ENCODE data around the gene CRISPLD2.

CRISPLD2 gene

GRCh38 chr16:84819644-84820304, at the start of gene CRISPLD2:
CRISPLD2 (plus strand) TSS chr16:84819985; CDS start chr16:84838496, 18,511 bp downstream.
- peak; percentile 98 for DNase-seq (ENCODE audit: low spot score)

DNA sequence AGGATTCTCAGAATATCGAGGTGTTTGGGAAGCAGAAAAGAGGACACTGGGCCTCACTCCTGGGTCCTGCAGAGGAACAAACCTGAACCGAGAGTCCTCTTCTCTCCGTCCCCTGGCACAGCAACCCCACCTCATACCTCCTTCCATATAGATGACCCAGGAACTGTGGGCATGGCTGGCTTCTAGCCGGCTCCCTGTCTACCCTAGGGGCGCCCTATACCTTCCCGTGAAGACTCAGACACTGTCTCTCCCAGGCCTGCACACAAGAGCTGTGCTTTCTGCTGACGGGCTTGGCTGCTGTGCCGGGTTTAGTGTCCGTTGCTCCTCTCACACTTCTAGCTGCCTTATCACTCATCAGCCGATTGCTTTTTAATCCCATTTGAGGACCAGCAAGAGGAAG, 46.5 kb upstream of the CRISPLD2 start:
- DNase-seq (ENCODE audit: low spot score) = no peak

DNA sequence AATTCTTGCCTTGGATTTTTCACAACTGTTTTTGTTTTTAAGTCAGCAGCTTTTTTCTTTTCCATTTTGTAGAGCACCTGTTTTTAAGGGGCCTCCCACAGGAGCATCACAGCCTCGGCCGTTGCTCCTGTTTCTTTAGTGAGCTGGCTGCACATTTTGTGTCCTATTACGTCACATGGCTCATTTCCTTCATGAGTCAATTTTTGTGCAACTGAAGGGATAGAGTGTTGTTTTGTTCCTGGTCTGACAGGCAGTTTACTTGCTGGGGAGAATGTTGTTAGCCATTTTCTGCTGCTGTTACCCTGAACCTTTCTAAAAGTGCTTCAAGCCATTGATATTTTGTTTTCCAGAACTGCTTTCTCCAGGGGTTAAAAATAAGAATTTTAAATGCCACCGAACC, 45.0 kb upstream of the CRISPLD2 start:
- DNase-seq (ENCODE audit: low spot score) = peak; percentile 79

DNA sequence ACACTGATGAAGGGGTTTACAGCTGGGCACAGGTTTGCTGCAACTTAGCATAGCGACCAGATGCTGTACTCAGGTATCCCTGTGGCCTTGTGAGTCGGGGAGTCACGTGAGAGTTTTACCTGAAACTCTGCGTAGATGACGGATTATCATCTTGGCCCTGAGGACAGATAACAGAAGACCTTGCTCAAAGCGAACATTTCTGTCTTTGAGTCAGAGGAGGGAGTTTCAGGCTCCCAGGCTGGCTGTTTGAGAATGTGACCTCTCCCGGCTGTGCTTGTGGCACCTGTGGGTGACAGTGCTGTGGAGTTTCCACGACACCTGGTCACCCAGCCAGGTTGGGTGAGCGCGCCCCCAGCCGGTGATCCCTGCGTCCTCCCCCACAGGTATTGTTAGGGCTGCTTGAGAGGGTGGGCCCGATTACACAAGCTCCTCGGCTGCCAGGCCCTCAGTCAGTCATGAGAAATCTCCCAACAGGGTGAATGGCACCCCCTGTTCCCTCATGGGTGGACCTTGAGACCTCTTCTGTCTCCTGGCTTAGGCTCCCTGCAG, 44.4 kb upstream of the CRISPLD2 start:
- no peak for DNase-seq (ENCODE audit: low spot score)

DNA sequence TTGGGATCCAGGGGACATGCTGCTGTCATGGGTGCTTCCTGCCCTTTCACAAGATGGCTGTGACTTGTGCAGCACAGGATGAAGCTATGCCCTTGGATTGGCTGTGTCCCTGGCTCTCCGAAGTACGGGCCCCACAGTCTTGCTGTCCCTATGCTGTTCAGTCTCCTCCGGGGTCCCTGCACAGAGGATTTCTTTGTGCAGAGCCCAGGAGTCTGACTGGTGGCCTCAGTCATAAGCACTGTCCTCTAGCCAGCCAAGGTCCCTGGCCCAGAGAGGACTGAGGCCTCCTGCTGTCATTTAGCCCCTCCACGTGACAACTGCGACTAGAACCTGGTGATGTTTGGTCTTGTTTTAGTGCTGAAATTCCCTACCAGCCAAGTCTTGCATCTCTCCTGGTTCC, 42.4 kb upstream of the CRISPLD2 start:
- DNase-seq (ENCODE audit: low spot score) = no peak

DNA sequence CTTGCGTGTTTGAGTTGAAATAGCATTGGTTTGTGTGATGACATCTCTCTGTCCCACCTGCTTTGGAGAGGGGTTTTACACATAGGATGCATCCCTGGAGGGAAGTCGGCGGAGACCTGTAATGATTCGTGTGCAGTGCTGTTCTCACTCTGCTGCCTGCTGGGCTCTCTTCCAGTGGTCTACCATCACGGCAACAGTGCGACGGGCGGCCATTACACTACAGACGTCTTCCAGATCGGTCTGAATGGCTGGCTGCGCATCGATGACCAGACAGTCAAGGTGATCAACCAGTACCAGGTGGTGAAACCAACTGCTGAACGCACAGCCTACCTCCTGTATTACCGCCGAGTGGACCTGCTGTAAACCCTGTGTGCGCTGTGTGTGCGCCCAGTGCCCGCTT, 41.1 kb upstream of the CRISPLD2 start:
- no peak for DNase-seq (ENCODE audit: low spot score)

DNA sequence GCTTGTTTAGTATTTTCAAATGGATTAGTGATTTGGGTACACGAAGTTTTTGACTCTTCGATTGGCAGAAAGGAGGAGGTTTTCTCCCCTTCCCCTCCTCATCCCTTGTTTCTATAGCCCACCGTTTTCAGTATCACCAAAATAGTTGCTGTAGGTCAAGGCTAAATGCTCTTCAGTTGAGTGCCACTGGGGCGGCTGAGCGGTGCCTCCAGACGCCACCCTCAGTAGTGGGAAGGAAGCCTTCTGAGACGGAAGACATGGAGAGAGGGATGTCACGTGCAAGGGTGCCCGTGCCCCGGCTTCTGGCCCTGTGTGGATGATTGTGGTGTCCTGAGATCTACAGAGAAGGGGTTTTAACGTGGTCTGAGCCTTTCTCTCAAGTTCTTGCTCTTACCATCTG, 39.7 kb upstream of the CRISPLD2 start:
- no peak for DNase-seq (ENCODE audit: low spot score)

DNA sequence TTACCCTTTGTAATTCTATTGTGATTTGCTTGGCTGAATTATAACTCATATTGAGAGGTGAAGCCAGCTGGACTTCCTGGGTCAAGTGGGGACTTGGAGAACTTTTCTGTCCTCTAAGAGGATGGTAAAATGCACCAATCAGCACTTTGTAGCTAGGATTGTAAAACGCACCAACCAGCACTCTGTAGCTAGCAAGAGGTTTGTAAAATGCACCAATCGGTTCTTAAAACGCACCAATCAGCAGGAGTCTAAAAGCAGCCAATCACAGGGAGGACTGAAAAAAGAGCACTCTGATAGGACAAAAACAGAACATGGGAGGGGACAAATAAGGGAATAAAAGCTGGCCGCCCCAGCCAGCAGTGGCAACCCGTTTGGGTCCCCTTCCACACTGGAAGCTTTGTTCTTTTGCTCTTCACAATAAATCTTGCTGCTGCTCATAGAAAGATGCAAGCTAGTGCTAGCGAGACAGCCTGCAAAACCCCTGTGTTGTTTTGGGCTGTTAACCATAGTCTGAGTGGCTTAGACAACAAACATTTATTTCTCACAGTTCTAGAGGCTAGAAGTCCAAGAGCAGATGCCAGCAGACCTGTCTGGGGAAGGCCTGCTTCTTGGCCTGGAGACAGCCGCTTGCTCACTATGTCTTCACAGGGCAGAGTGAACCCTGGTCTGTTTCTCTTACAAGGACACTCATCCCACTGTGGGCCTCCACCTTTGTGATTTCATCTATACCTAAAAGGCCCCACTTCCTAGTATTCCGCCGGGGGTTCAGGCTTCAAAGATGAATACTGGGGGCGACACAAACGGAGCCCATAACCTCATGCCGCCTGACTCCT, 39.0 kb upstream of the CRISPLD2 start:
- DNase-seq (ENCODE audit: low spot score) = no peak

DNA sequence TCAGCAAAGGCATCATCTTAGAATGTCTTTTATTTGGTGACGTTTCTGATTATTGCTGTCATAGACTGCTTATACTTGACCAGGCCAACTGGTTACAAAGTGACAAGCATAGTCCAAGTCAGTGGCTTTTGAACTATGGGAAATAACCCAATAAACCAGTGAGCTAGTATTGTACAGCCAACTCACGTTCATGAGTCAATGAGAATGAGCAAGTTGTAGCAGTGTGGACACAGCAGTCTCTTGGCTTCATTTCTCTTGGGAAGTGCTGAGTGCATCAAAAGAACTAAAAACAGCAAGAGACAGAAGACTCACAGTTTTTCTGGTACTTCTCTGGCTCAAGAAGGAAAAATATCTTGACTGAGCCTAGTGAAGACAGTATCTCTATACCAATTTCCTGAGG, 36.9 kb upstream of the CRISPLD2 start:
- no peak for DNase-seq (ENCODE audit: low spot score)

GRCh38 chr16:84785843-84786581, 33.8 kb upstream of the CRISPLD2 start:
- DNase-seq (ENCODE audit: low spot score) = peak; percentile 10

- no peak for DNase-seq (ENCODE audit: low spot score)
Observed at GRCh38 chr16:84786605-84787262, 33.1 kb upstream of the CRISPLD2 start.

DNA sequence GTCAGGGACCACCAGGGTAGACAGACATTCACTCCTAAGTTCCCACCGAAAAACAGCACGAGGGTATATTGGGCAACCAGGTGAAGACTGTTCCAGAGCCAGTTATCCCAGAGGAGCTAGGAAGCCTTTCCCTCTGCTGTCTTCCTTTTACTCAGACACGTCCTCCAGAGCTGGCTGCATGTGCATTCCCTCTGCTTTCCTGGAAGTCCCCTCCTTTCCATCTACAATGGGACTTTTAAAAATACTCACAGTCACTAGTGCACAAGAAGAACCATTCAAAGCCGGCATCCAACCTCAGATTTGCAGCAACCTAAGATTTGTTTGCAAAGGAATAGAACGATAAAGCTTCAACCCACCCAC, 32.5 kb upstream of the CRISPLD2 start:
- no peak for DNase-seq (ENCODE audit: low spot score)

- DNase-seq (ENCODE audit: low spot score) = peak; percentile 73
Observed at GRCh38 chr16:84788920-84789391, 30.8 kb upstream of the CRISPLD2 start.

GRCh38 chr16:84789431-84789830, 30.4 kb upstream of the CRISPLD2 start:
- no peak for DNase-seq (ENCODE audit: low spot score)

DNA sequence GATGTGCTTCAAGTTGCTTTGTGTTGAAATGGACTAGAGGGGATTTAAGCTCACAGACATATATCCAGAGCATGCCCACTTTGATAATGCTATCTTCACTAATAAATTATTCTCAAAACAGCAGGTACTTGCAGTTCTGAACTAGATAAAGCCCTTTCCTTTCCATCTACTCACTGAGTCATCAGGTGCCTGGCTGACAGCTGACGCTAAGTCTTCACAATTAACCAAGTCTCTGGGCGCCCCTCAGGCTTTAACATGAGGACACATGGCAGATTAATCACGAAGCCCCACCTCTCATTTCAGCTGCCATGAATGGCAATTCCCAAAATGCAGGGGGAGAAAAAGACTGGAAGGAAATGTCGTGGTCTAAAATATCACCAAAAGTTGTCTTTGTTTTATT, 29.5 kb upstream of the CRISPLD2 start:
- DNase-seq (ENCODE audit: low spot score) = no peak

DNA sequence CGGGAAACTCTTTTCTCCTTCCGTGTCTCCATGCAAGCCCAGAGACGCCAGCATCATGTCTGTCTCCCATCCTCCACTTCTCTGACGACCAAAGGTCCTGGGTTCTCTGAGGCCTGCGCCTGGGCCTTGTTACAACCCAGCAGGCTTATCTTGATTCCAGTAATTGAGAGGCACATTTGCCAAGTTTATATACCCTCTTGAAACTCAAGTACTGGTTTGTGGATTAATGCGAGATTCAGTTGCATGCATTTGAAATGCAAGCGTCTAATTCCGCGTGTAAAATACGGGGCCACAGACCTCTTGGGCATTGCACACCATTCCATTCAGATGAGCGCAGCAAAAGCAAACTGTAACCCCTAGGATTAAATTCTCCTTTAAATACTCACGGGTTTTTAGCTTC, 28.7 kb upstream of the CRISPLD2 start:
- DNase-seq (ENCODE audit: low spot score) = no peak

GRCh38 chr16:84791501-84791900, 28.3 kb upstream of the CRISPLD2 start:
- no peak for DNase-seq (ENCODE audit: low spot score)

DNA sequence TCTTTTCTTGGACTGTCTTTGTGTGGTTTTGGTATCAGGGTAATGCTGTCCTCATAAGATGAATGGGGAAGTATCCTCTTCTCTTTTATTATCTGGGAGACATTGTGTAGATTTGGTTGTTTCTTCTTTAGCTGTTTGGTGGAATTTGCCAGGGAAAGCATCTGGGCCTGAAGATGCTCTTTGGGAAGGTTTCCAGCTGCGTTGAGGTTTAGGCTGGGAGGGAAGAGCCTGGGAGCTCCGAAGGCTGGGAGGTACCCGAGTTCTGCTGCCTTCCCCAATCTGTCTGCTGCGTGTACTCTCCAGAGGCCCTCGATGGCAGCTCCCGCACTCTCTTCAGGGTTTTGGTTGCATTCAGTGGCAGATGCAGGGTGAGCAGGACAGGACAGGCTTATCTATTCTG, 25.6 kb upstream of the CRISPLD2 start:
- no peak for DNase-seq (ENCODE audit: low spot score)

GRCh38 chr16:84794626-84795025, 25.2 kb upstream of the CRISPLD2 start:
- DNase-seq (ENCODE audit: low spot score) = no peak

- peak; percentile 87 for DNase-seq (ENCODE audit: low spot score)
Observed at GRCh38 chr16:84795329-84796053, 24.3 kb upstream of the CRISPLD2 start.

Data from AG08395 (cell line).